Lower leg skin (tissue), 3 donors: ENCODE data around the gene SLC19A3.

Experiments used
- CTCF ChIP-seq, 3 donors: fragments of 450-650 bp; IDR thresholded peaks; one replicate each; pipeline ENCODE4 v1.5.1; 2016; ENCODE audit warnings: antibody characterized with exemption in 3 of 3, mild to moderate bottlenecking in 3 of 3, moderate library complexity in 2 of 3
- POLR2A ChIP-seq, 2 donors: fragments of 450-650 bp; IDR thresholded peaks; one replicate each; pipeline ENCODE4 v1.6.1; 2016 to 2017; ENCODE audit warnings: antibody characterized with exemption in 2 of 2, mild to moderate bottlenecking in 1 of 2, moderate library complexity in 1 of 2

- TF ChIP-seq CTCF (IDR thresholded peaks at IDR 0.05): no peak
- TF ChIP-seq POLR2A (IDR thresholded peaks at IDR 0.05): no peak
Measured at GRCh38 chr2:227657199-227657845, 60.5 kb downstream of the SLC19A3 start.
